GM23338 (cell line): Measurements from ENCODE around the gene PYURF. TPM values are rescaled to one million over a fixed set of nuclear protein-coding genes. Genes with fewer than 3 reads are reported as not detected.

Experiments
- ATAC-seq: fragments of 200-7000 bp; cut with Tn5 transposase; 3 replicates; pipeline ENCODE4 v1.9.1; 2020
- DNase-seq: peaks from one replicate; pipeline ENCODE4 v3.0.0-alpha.2; 2015; ENCODE audit warnings: low spot score
- H2AFZ ChIP-seq: fragments of 200-600 bp; sonication (generic); 2 replicates; pipeline ENCODE4 v1.8.0; 2016; ENCODE audit warnings: antibody characterized with exemption, mild to moderate bottlenecking, moderate library complexity
- H3F3A ChIP-seq: fragments of 200-600 bp; sonication (generic); replicated peaks from 2 replicates; pipeline ENCODE4 v1.8.0; 2017; ENCODE audit warnings: antibody characterized with exemption, mixed run types, low read depth
- H3K27ac ChIP-seq: fragments of 200-600 bp; sonication (generic); 2 replicates; pipeline ENCODE4 v1.6.1; 2016; ENCODE audit warnings: low read depth
- H3K27me3 ChIP-seq: fragments of 200-600 bp; sonication (generic); 2 replicates; pipeline ENCODE4 v1.8.0; 2016; ENCODE audit warnings: mild to moderate bottlenecking, mixed run types, moderate library complexity; ENCODE audit not compliant: insufficient read depth
- H3K36me3 ChIP-seq: fragments of 200-600 bp; sonication (generic); 2 replicates; pipeline ENCODE4 v1.8.0; 2016; ENCODE audit warnings: mild to moderate bottlenecking; ENCODE audit not compliant: insufficient read depth
- H3K4me1 ChIP-seq: fragments of 200-600 bp; sonication (generic); 2 replicates; pipeline ENCODE4 v1.8.0; 2016; ENCODE audit warnings: mild to moderate bottlenecking, moderate library complexity; ENCODE audit not compliant: insufficient read depth
- H3K4me2 ChIP-seq: fragments of 200-600 bp; sonication (generic); 2 replicates; pipeline ENCODE4 v1.7.1; 2017; ENCODE audit warnings: mixed run types
- H3K4me3 ChIP-seq: fragments of 200-600 bp; sonication (generic); 2 replicates; pipeline ENCODE4 v1.6.1; 2016; ENCODE audit warnings: mixed run types
- H3K79me2 ChIP-seq: fragments of 200-600 bp; sonication (generic); replicated peaks from 2 replicates; pipeline ENCODE4 v1.8.0; 2017; ENCODE audit warnings: mild to moderate bottlenecking; ENCODE audit not compliant: insufficient read depth
- H3K9me2 ChIP-seq: fragments of 200-600 bp; sonication (generic); 2 replicates; pipeline ENCODE4 v1.8.0; 2017; ENCODE audit not compliant: insufficient read depth
- H4K20me1 ChIP-seq: fragments of 200-600 bp; sonication (generic); replicated peaks from 2 replicates; pipeline ENCODE4 v1.8.0; 2017; ENCODE audit warnings: mild to moderate bottlenecking; ENCODE audit not compliant: insufficient read depth
- H3K27ac Mint-ChIP-seq: 2 replicates; pipeline ENCODE4 v1.8.0; 2020; ENCODE audit warnings: inconsistent platforms, mild to moderate bottlenecking, moderate library complexity, mixed read lengths
- H3K27me3 Mint-ChIP-seq: 3 replicates; pipeline ENCODE4 v1.8.0; 2022; ENCODE audit warnings: low read depth, mild to moderate bottlenecking, moderate library complexity, mixed read lengths, inconsistent platforms; ENCODE audit not compliant: insufficient read depth, poor library complexity
- H3K36me3 Mint-ChIP-seq: 3 replicates; pipeline ENCODE4 v1.8.0; 2021; ENCODE audit warnings: low read depth, mild to moderate bottlenecking, inconsistent platforms, moderate library complexity, mixed read lengths
- H3K4me1 Mint-ChIP-seq: 3 replicates; pipeline ENCODE4 v1.8.0; 2020; ENCODE audit warnings: mild to moderate bottlenecking, inconsistent platforms, mixed read lengths
- H3K4me3 Mint-ChIP-seq: 3 replicates; pipeline ENCODE4 v1.8.0; 2021; ENCODE audit warnings: moderate library complexity, mild to moderate bottlenecking, inconsistent platforms, mixed read lengths
- H3K9me3 Mint-ChIP-seq: 3 replicates; pipeline ENCODE4 v1.8.0; 2020; ENCODE audit warnings: moderate library complexity, mild to moderate bottlenecking, inconsistent platforms, mixed read lengths
- EZH2phosphoT487 ChIP-seq: fragments of 200-600 bp; sonication (generic); IDR thresholded peaks from one replicate; pipeline ENCODE4 v1.8.1; 2018; ENCODE audit warnings: antibody characterized with exemption; ENCODE audit not compliant: unreplicated experiment
- JUNB ChIP-seq: IDR thresholded peaks from one replicate; pipeline ENCODE4 v1.6.1; 2016; ENCODE audit warnings: antibody characterized with exemption; ENCODE audit not compliant: unreplicated experiment
- NANOG ChIP-seq: IDR thresholded peaks from 2 replicates; pipeline ENCODE4 v1.6.1; 2016; ENCODE audit warnings: antibody characterized with exemption, borderline replicate concordance
- POLR2AphosphoS5 ChIP-seq: IDR thresholded peaks from 2 replicates; pipeline ENCODE4 v1.6.1; 2016; ENCODE audit warnings: antibody characterized with exemption, low read depth
- STAT1 ChIP-seq: IDR thresholded peaks from one replicate; pipeline ENCODE4 v1.6.1; 2016; ENCODE audit warnings: antibody characterized with exemption; ENCODE audit not compliant: unreplicated experiment
- ZNF331 ChIP-seq: fragments of 250-450 bp; sonication (Bioruptor Pico); IDR thresholded peaks from 2 replicates; pipeline ENCODE4 v1.5.0; 2020; ENCODE audit warnings: low read depth, mild to moderate bottlenecking, moderate library complexity
- polyA plus RNA-seq: library from polyadenylated mRNA; unstranded; fragments of >200 nt; fragmentation: Nextera tagmentation; extraction: Ambion mirVana; gene quantifications from 2 replicates; pipeline ENCODE4 v1.2.1, GENCODE V29; 2016
- total RNA-seq: library from RNA; depleted of rRNA; stranded (reverse); fragments of >200 nt; shearing (Covaris generic); gene quantifications from 2 replicates; pipeline ENCODE4 v1.2.3, GENCODE V29; 2014
- TF ChIP-seq, protein P1 (sequence below): IDR thresholded peaks from one replicate; pipeline ENCODE4 v1.6.1; 2018; ENCODE audit warnings: antibody characterized with exemption; ENCODE audit not compliant: unreplicated experiment
- TF ChIP-seq, protein P2 (sequence below): IDR thresholded peaks from 2 replicates; pipeline ENCODE4 v1.6.1; 2016; ENCODE audit warnings: antibody characterized with exemption
- TF ChIP-seq, protein P3 (sequence below), 2 experiments: fragments of 200-600 bp in 1 of 2; sonication (generic) in 1 of 2; conservative IDR thresholded peaks; 2 replicates each; pipeline versions ENCODE4 v1.5.1 to v1.6.1; 2016 to 2017; ENCODE audit warnings: antibody characterized with exemption in 2 of 2, low read depth in 2 of 2, mild to moderate bottlenecking in 2 of 2, moderate library complexity in 1 of 2

The PYURF gene
- total and polyA plus RNA-seq, 2 experiments from 2014 or later = 65.3 to 116 TPM

DNA sequence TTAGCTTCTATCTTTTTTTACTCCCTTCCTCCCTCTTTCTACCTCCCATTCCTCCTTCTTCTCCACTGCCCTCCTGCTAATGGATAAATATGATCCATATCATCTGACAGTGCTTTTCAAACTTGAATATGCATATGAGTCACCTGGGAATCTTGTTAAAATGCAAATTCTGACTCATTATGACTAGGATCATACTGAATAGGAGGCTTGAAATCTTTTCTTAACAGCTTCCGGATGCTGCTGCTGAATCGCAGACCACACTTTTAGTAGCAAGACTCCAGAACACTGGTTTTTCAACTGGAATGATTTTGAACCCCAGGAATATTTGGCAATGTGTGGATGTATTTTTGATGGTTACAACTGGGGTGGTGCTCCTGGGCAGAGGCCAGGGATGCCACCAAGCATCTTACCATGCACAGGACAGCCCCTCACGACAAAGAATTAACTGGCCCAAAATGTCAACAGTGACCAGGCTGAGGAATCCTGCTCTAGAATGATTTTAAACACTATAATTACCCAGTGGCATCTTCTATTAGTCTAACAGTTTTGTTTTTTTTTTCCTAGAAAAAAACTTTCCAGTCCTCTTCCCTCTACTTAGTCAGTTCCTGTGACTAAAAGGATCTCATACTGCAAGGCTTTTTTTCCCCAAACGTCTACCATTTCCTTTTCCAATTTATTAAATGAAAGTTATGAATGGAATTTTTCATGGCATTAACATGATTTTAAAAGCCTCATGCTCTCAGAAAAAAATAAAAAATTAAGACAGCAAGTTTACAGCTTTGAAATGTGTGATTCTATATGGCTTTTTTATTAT is 10.6 kb upstream of the PYURF start (continued):
- TF ChIP-seq, protein P1, sequence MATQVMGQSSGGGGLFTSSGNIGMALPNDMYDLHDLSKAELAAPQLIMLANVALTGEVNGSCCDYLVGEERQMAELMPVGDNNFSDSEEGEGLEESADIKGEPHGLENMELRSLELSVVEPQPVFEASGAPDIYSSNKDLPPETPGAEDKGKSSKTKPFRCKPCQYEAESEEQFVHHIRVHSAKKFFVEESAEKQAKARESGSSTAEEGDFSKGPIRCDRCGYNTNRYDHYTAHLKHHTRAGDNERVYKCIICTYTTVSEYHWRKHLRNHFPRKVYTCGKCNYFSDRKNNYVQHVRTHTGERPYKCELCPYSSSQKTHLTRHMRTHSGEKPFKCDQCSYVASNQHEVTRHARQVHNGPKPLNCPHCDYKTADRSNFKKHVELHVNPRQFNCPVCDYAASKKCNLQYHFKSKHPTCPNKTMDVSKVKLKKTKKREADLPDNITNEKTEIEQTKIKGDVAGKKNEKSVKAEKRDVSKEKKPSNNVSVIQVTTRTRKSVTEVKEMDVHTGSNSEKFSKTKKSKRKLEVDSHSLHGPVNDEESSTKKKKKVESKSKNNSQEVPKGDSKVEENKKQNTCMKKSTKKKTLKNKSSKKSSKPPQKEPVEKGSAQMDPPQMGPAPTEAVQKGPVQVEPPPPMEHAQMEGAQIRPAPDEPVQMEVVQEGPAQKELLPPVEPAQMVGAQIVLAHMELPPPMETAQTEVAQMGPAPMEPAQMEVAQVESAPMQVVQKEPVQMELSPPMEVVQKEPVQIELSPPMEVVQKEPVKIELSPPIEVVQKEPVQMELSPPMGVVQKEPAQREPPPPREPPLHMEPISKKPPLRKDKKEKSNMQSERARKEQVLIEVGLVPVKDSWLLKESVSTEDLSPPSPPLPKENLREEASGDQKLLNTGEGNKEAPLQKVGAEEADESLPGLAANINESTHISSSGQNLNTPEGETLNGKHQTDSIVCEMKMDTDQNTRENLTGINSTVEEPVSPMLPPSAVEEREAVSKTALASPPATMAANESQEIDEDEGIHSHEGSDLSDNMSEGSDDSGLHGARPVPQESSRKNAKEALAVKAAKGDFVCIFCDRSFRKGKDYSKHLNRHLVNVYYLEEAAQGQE = no peak
- TF ChIP-seq EZH2phosphoT487 (no peak), STAT1 (no peak), NANOG (peak; percentile 80), JUNB (no peak)
- TF ChIP-seq, protein P2, sequence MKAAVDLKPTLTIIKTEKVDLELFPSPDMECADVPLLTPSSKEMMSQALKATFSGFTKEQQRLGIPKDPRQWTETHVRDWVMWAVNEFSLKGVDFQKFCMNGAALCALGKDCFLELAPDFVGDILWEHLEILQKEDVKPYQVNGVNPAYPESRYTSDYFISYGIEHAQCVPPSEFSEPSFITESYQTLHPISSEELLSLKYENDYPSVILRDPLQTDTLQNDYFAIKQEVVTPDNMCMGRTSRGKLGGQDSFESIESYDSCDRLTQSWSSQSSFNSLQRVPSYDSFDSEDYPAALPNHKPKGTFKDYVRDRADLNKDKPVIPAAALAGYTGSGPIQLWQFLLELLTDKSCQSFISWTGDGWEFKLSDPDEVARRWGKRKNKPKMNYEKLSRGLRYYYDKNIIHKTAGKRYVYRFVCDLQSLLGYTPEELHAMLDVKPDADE = no peak
- TF ChIP-seq, protein P3, sequence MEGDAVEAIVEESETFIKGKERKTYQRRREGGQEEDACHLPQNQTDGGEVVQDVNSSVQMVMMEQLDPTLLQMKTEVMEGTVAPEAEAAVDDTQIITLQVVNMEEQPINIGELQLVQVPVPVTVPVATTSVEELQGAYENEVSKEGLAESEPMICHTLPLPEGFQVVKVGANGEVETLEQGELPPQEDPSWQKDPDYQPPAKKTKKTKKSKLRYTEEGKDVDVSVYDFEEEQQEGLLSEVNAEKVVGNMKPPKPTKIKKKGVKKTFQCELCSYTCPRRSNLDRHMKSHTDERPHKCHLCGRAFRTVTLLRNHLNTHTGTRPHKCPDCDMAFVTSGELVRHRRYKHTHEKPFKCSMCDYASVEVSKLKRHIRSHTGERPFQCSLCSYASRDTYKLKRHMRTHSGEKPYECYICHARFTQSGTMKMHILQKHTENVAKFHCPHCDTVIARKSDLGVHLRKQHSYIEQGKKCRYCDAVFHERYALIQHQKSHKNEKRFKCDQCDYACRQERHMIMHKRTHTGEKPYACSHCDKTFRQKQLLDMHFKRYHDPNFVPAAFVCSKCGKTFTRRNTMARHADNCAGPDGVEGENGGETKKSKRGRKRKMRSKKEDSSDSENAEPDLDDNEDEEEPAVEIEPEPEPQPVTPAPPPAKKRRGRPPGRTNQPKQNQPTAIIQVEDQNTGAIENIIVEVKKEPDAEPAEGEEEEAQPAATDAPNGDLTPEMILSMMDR (conservative IDR thresholded peaks at IDR 0.05; ENCODE audit: low read depth in 2 of 2) = no peak

DNA sequence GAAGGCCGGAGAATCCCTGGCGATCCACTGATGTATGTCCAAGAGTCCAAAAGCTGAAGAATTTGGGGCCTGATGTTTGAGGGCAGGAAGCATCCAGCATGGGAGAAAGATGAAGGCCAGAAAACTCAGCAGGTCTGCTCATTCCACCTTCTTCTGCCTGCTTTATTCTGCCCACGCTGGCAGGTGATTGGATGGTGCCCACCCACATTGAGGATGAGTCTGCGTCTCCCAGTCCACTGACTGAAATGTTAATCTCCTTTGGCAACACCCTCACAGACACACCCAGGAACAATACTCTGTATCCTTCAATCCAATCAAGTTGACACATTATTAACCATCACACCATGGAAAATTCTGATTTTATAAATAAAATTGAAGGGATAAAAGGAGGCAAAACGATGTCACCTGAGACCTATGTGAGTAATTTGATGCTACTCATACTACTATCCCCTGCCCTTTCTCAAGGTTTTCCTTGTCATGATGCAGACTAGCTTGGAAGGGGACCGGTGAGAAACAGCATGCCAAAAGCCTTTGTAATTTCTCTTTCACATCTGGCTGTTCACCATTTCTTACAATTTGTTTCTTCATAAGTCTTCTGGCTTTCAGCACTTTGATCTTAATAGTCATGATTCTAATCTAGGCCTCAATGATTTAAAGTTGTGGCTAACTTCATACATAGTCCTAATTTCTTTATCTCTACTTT is 9.7 kb upstream of the PYURF start:
- H3K27ac Mint-ChIP-seq = peak overlapping the region; percentile 97
- H3K4me2 ChIP-seq = peak overlapping the region; percentile 37
- ATAC-seq (peak; percentile 85), DNase-seq (peak; percentile 54)
- H3K9me2 ChIP-seq = no peaks in the 10 kb centered on the region
- peak overlapping the region; percentile 76 for H3K27ac ChIP-seq
- H3K27me3 Mint-ChIP-seq = no peaks in the 10 kb centered on the region
- no peaks in the 10 kb centered on the region for H3K27me3 ChIP-seq
- no peaks in the 10 kb centered on the region for H3K9me3 Mint-ChIP-seq
- peak overlapping the region; percentile 63 for H3K4me3 Mint-ChIP-seq
- H3K4me1 ChIP-seq = peaks cover 38% of the 10 kb centered on the region
- no peaks in the 10 kb centered on the region for H3K36me3 ChIP-seq
- no peaks in the 10 kb centered on the region for H3F3A ChIP-seq
- TF ChIP-seq POLR2AphosphoS5 (peak; percentile 33; the same call in 1 of the 2 replicates), ZNF331 (CRISPR knock-in tag) (no peak)
- peaks cover 45% of the 10 kb centered on the region for H3K4me1 Mint-ChIP-seq
- H4K20me1 ChIP-seq = no peaks in the 10 kb centered on the region
- peaks cover 38% of the 10 kb centered on the region for H3K79me2 ChIP-seq
- H3K4me3 ChIP-seq = peak overlapping the region; percentile 53
- peak overlapping the region; percentile 56; the same call in 1 of the 2 replicates for H2AFZ ChIP-seq
- H3K36me3 Mint-ChIP-seq = no peaks in the 10 kb centered on the region
